CD4-positive, alpha-beta T cell (primary cell): ENCODE results near the gene SPECC1L. TPM values are rescaled to one million over a fixed set of nuclear protein-coding genes. Genes with fewer than 3 reads are reported as not detected.

Experiments used
- ATAC-seq: fragments of 200-7000 bp; cut with Tn5 transposase; one replicate; pipeline ENCODE4 v1.10.0; 2022; ENCODE audit warnings: mild to moderate bottlenecking; ENCODE audit not compliant: poor library complexity
- CTCF ChIA-PET: fragments of 350-600 bp; sonication (Branson Sonifier 250); formaldehyde crosslinking; loops from one replicate; lab custom pipeline; 2021; ENCODE audit warnings: antibody characterized with exemption, inconsistent platforms; lab: Charles Lee
- POLR2A ChIA-PET: fragments of 350-600 bp; sonication (Branson Sonifier 250); formaldehyde crosslinking; loops from one replicate; lab custom pipeline; 2021; ENCODE audit warnings: antibody characterized with exemption, inconsistent platforms; lab: Charles Lee
- DNase-seq, 14 experiments: peaks; one replicate each; pipeline ENCODE4 v3.0.0-alpha.2; 2013 to 2020; ENCODE audit warnings: mixed read lengths in 2 of 14
- H3K27ac ChIP-seq, 2 donors: one replicate each; pipeline versions ENCODE4 v1.5.1 to v1.7.0; 2013; ENCODE audit warnings: low read length in 2 of 2, low read depth in 1 of 2, mild to moderate bottlenecking in 1 of 2
- H3K27me3 ChIP-seq, 2 experiments: 1 replicate in 1 of 2; 2 replicates in 1 of 2; pipeline versions ENCODE4 v1.6.1 to v1.7.0; 2013; ENCODE audit warnings: low read length in 2 of 2, control low read depth in 1 of 2, mild to moderate bottlenecking in 1 of 2, moderate library complexity in 1 of 2; ENCODE audit not compliant: insufficient read depth in 2 of 2, control insufficient read depth in 1 of 2
- H3K36me3 ChIP-seq: one replicate; pipeline ENCODE4 v1.6.1; 2013; ENCODE audit warnings: low read length, control low read depth; ENCODE audit not compliant: insufficient read depth
- H3K4me1 ChIP-seq: one replicate; pipeline ENCODE4 v1.6.1; 2013; ENCODE audit warnings: low read length, control low read depth; ENCODE audit not compliant: insufficient read depth
- H3K4me3 ChIP-seq: one replicate; pipeline ENCODE4 v1.5.1; 2013; ENCODE audit warnings: mild to moderate bottlenecking, low read length, moderate library complexity
- H3K9me3 ChIP-seq, 2 experiments: 1 replicate in 1 of 2; 2 replicates in 1 of 2; pipeline versions ENCODE4 v1.6.1 to v1.7.0; 2013; ENCODE audit warnings: low read length in 2 of 2, mild to moderate bottlenecking in 2 of 2, control low read depth in 1 of 2, moderate library complexity in 1 of 2; ENCODE audit not compliant: control insufficient read depth in 1 of 2, insufficient read depth in 1 of 2
- H3K27ac Mint-ChIP-seq: one replicate; pipeline ENCODE4 v1.8.0; 2020; ENCODE audit warnings: mixed read lengths
- H3K27me3 Mint-ChIP-seq: one replicate; pipeline ENCODE4 v1.8.0; 2021; ENCODE audit warnings: mixed read lengths
- H3K36me3 Mint-ChIP-seq: one replicate; pipeline ENCODE4 v1.8.0; 2021; ENCODE audit warnings: low read depth, mixed read lengths
- H3K4me1 Mint-ChIP-seq: one replicate; pipeline ENCODE4 v1.8.0; 2021; ENCODE audit warnings: low read depth, mixed read lengths
- H3K4me3 Mint-ChIP-seq: one replicate; pipeline ENCODE4 v1.8.0; 2020; ENCODE audit warnings: mild to moderate bottlenecking, mixed read lengths
- H3K9me3 Mint-ChIP-seq: one replicate; pipeline ENCODE4 v1.8.0; 2020; ENCODE audit warnings: mixed read lengths
- CTCF ChIP-seq: fragments of 200-600 bp; IDR thresholded peaks from one replicate; pipeline ENCODE4 v1.8.0; 2022; ENCODE audit warnings: antibody characterized with exemption, mild to moderate bottlenecking
- intact Hi-C, 2 experiments: fragments of 100-400 bp; cut with DNase I in 1 of 2; cut with micrococcal nuclease in 1 of 2; formaldehyde crosslinking; loops; one replicate each; pipeline versions ENCODE4 v1.15.1 to v1.9.0; 2023 to 2025; cut with DNase I, micrococcal nuclease
- total RNA-seq, 174 experiments: library from RNA in 2 of 174; stranded (reverse) in 2 of 174; gene quantifications; one replicate each; pipeline ENCODE4 v1.2.3 and lab custom pipeline; 2021 to 2026

The SPECC1L gene
- total RNA-seq, 2 experiments from 2014 or later = 27.5 to 31.8 TPM

- H3K36me3 Mint-ChIP-seq = peaks cover 74% of the 10 kb centered on the region
- Histone ChIP-seq H3K36me3 (peaks cover 73% of the 10 kb centered on the region), H3K9me3 (no peaks in the 10 kb centered on the region), H3K4me1 (peaks cover 86% of the 10 kb centered on the region), H3K4me3 (no peak overlapping the region), H3K27ac (peak overlapping the region in 1 of 2 donors; percentile 14), H3K27me3 (no peaks in the 10 kb centered on the region)
- H3K9me3 Mint-ChIP-seq = no peaks in the 10 kb centered on the region
- H3K27ac Mint-ChIP-seq = peak overlapping the region; percentile 92
- POLR2A ChIA-PET = interaction anchor here (2.6 kb wide), 1 partner anchor 10 kb away, joined by 13 read pairs; the partner anchor contains the start of gene ADORA2A
- peak in 1 of 14 experiments; percentile 9 for DNase-seq
- TF ChIP-seq CTCF = no peak
- no peak overlapping the region for H3K4me3 Mint-ChIP-seq
- no peaks in the 10 kb centered on the region for H3K27me3 Mint-ChIP-seq
- H3K4me1 Mint-ChIP-seq = peaks cover 73% of the 10 kb centered on the region
- ATAC-seq = no peak
- CTCF ChIA-PET = no interaction called here
- intact Hi-C loops = loop anchor here in 1 of 2 experiments (10.0 kb wide), 1 partner anchor 523 kb away; no protein-coding TSS in a partner anchor
Observed at GRCh38 chr22:24437741-24438328, 167.2 kb downstream of the SPECC1L start.

GRCh38 chr22:24440270-24440717 lies 169.7 kb downstream of the SPECC1L start:
- intact Hi-C loops = no loop called here

GRCh38 chr22:24440718-24441405 lies 170.2 kb downstream of the SPECC1L start:
- peaks cover 59% of the 10 kb centered on the region for H3K4me1 Mint-ChIP-seq
- no peak overlapping the region for H3K4me3 Mint-ChIP-seq
- no peak overlapping the region for H3K27ac ChIP-seq

More at GRCh38 chr22:24440270-24440717, 169.7 kb downstream of the SPECC1L start:
- peak overlapping the region; percentile 12 for H3K27ac Mint-ChIP-seq
- no peaks in the 10 kb centered on the region for H3K27me3 Mint-ChIP-seq
- H3K4me1 ChIP-seq = peaks cover 70% of the 10 kb centered on the region
- ATAC-seq (no peak), DNase-seq (peak in 1 of 14 experiments; percentile 50)
- no peaks in the 10 kb centered on the region for H3K9me3 ChIP-seq
- TF ChIP-seq CTCF = no peak
- H3K27me3 ChIP-seq = no peaks in the 10 kb centered on the region
- POLR2A ChIA-PET = no interaction called here
- H3K9me3 Mint-ChIP-seq = no peaks in the 10 kb centered on the region
- CTCF ChIA-PET = no interaction called here
- peaks cover 79% of the 10 kb centered on the region for H3K36me3 Mint-ChIP-seq
- no peak overlapping the region for H3K27ac ChIP-seq
- no peak overlapping the region for H3K4me3 Mint-ChIP-seq
- peaks cover 65% of the 10 kb centered on the region for H3K4me1 Mint-ChIP-seq
- peaks cover 73% of the 10 kb centered on the region for H3K36me3 ChIP-seq
- no peak overlapping the region for H3K4me3 ChIP-seq

More at GRCh38 chr22:24440718-24441405, 170.2 kb downstream of the SPECC1L start:
- DNase-seq (no peak), ATAC-seq (no peak)
- Mint-ChIP-seq H3K27ac (peak overlapping the region; percentile 12), H3K27me3 (no peaks in the 10 kb centered on the region), H3K9me3 (no peaks in the 10 kb centered on the region), H3K36me3 (peaks cover 79% of the 10 kb centered on the region)
- POLR2A ChIA-PET = no interaction called here
- TF ChIP-seq CTCF = no peak
- intact Hi-C loops = no loop called here
- peaks cover 68% of the 10 kb centered on the region for H3K36me3 ChIP-seq
- no peak overlapping the region for H3K4me3 ChIP-seq
- CTCF ChIA-PET = no interaction called here
- H3K9me3 ChIP-seq = no peaks in the 10 kb centered on the region
- H3K27me3 ChIP-seq = no peaks in the 10 kb centered on the region
- peaks cover 67% of the 10 kb centered on the region for H3K4me1 ChIP-seq
